SU-DHL-6 (cell line): ENCODE data around the gene E2F1.

Experiments
- CTCF ChIP-seq: fragments of 200-600 bp; sonication (generic); IDR thresholded peaks from one replicate; pipeline ENCODE4 v1.5.1; 2017; ENCODE audit warnings: antibody characterized with exemption, mild to moderate bottlenecking, low read length, moderate library complexity; ENCODE audit not compliant: insufficient read depth, poor library complexity, severe bottlenecking
- EZH2phosphoT487 ChIP-seq: fragments of 200-600 bp; sonication (generic), shearing (Covaris generic); conservative IDR thresholded peaks from 2 replicates; pipeline ENCODE4 v1.6.1; 2018; ENCODE audit warnings: mild to moderate bottlenecking, antibody characterized with exemption, low read length, moderate library complexity, mixed read lengths

GRCh38 chr20:33727806-33728205 is 41.6 kb upstream of the E2F1 start:
- TF ChIP-seq CTCF (no peak), EZH2phosphoT487 (no peak)
